Muscle of back (tissue), 11 donors: Measurements from ENCODE around the gene ARHGAP32. TPM values are rescaled to one million over a fixed set of nuclear protein-coding genes. Genes with fewer than 3 reads are reported as not detected.
"Not testable (repeated sequence)": the region's sequence is repeated elsewhere in the genome, so short reads cannot be mapped to it uniquely, and the experiment has no call there.

Source experiments
- DNase-seq, 3 donors: peaks; one replicate each; pipeline versions ENCODE4 v3.0.0 to v3.0.0-alpha.2; 2013
- polyA plus RNA-seq, 10 donors: library from polyadenylated mRNA; unstranded; fragments of 120-200 nt; gene quantifications; one replicate each; pipeline ENCODE4 v1.2.1, GENCODE V29; 2013; ENCODE audit not compliant: insufficient read length in 10 of 10

The ARHGAP32 gene
- polyA plus RNA-seq, 10 donors, result 8.1 to 16.6 (median 12.8) TPM

- DNase-seq, result no peak
Observed at GRCh38 chr11:129204150-129204838, 12.2 kb upstream of the ARHGAP32 start.

GRCh38 chr11:129202646-129203045 lies 10.5 kb upstream of the ARHGAP32 start:
- DNase-seq, result no peak

- no peak for DNase-seq
Observed at GRCh38 chr11:129195682-129196081, 3.6 kb upstream of the ARHGAP32 start.

GRCh38 chr11:129191649-129192048 lies 476 bp downstream of the ARHGAP32 start:
- DNase-seq, result no peak

GRCh38 chr11:129190087-129190486 lies 2.0 kb downstream of the ARHGAP32 start:
- no peak for DNase-seq

GRCh38 chr11:129189646-129190045 lies 2.5 kb downstream of the ARHGAP32 start:
- no peak for DNase-seq

GRCh38 chr11:129185082-129185481 lies 7.0 kb downstream of the ARHGAP32 start:
- DNase-seq, result not testable (repeated sequence)

GRCh38 chr11:129184581-129184980 lies 7.5 kb downstream of the ARHGAP32 start:
- DNase-seq, result no peak

- no peak for DNase-seq
Observed at GRCh38 chr11:129167315-129167714, 24.8 kb downstream of the ARHGAP32 start.

GRCh38 chr11:129163714-129164164 lies 28.4 kb downstream of the ARHGAP32 start:
- DNase-seq, result no peak

- not testable (repeated sequence) for DNase-seq
Observed at GRCh38 chr11:129157080-129157479, 35.0 kb downstream of the ARHGAP32 start.

GRCh38 chr11:129155745-129156144 lies 36.4 kb downstream of the ARHGAP32 start:
- DNase-seq, result no peak

GRCh38 chr11:129148487-129148886 lies 43.6 kb downstream of the ARHGAP32 start:
- no peak for DNase-seq

GRCh38 chr11:129146191-129146590 lies 45.9 kb downstream of the ARHGAP32 start:
- no peak for DNase-seq

GRCh38 chr11:129145276-129145675 lies 46.8 kb downstream of the ARHGAP32 start:
- DNase-seq, result no peak

- DNase-seq, result no peak
Observed at GRCh38 chr11:129144256-129144655, 47.9 kb downstream of the ARHGAP32 start.

GRCh38 chr11:129143335-129143734 lies 48.8 kb downstream of the ARHGAP32 start:
- peak; percentile 36 to 92 (median 64) for DNase-seq

- DNase-seq, result peak in 1 of 3 donors; percentile 5
Observed at GRCh38 chr11:129141748-129142523, 50.2 kb downstream of the ARHGAP32 start.

- no peak for DNase-seq
Observed at GRCh38 chr11:129131316-129131715, 60.8 kb downstream of the ARHGAP32 start.

- DNase-seq, result not testable (repeated sequence)
Observed at GRCh38 chr11:129128881-129129620, 63.1 kb downstream of the ARHGAP32 start.

GRCh38 chr11:129119036-129119435 lies 73.1 kb downstream of the ARHGAP32 start:
- no peak for DNase-seq

GRCh38 chr11:129117595-129118350 lies 74.4 kb downstream of the ARHGAP32 start:
- DNase-seq, result peak; percentile 63 to 78 (median 73)
